GM12865 (cell line): ENCODE data around the gene NMNAT2.
A peak's percentile ranks its signal among the peaks of the same experiment; 100 is the strongest.

ENCODE experiments used
- DNase-seq: peaks from one replicate; pipeline ENCODE4 v3.0.0; 2010; ENCODE audit warnings: low read depth
- H3K4me3 ChIP-seq: 2 replicates; pipeline ENCODE4 v1.5.1; 2011; ENCODE audit warnings: mild to moderate bottlenecking, low read depth, low read length, control low read depth
- CTCF ChIP-seq: IDR thresholded peaks from 2 replicates; pipeline ENCODE4 v1.5.1; 2011; ENCODE audit warnings: low read length, control low read depth, low read depth, inconsistent platforms; ENCODE audit not compliant: insufficient read depth; ENCODE audit errors: missing control alignments

The NMNAT2 gene

GRCh38 chr1:183360473-183360872 lies 57.7 kb downstream of the NMNAT2 start:
- H3K4me3 ChIP-seq, result no peak overlapping the region
- DNase-seq, result no peak
- no peak for TF ChIP-seq CTCF

GRCh38 chr1:183356534-183357182 lies 61.5 kb downstream of the NMNAT2 start:
- no peak for DNase-seq

DNA sequence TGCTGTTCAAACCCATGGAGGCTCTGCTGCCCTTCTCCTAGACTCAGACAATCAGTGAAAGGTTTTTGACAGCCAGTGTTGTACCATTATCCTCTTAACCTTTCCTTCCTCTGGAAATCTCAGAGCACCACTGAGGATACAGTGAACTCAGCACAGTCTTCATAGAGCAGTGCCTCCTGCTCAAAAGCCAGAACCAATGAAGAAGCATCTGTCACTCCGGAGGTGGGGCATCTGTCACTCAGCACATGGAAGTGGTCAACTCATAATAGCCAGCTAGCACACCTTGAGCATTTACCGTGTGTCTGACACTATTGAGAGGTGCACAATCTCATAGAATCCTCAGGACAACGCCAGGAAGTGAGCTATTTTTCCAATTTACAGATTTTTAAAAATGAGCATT lies 62.4 kb downstream of the NMNAT2 start:
- no peak overlapping the region for H3K4me3 ChIP-seq
- no peak for DNase-seq

More at GRCh38 chr1:183356534-183357182, 61.5 kb downstream of the NMNAT2 start:
- H3K4me3 ChIP-seq, result no peak overlapping the region
- no peak for TF ChIP-seq CTCF

DNA sequence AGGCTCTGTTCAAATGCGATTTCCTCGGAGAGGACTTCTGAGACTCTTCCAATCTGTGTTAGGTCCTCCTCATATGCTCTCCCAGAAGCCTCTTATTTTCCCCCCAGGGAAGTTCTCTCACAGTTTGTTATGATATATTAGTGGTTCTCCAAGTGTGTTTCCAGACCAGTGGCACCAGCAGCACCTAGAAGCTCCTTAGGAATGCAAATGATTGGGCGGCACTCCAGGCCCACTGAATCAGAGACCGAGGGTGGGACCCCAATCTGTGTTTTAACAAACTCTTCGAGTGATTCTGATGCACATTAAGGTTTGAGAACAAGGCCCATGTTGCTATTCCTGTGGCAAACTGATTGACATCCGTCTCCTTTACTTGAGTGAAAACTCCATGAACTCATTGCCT lies 63.0 kb downstream of the NMNAT2 start:
- no peak overlapping the region for H3K4me3 ChIP-seq
- no peak for DNase-seq
- TF ChIP-seq CTCF, result no peak

More for the DNA sequence above, 62.4 kb downstream of the NMNAT2 start:
- no peak for TF ChIP-seq CTCF

- no peak for DNase-seq
- no peak overlapping the region for H3K4me3 ChIP-seq
- TF ChIP-seq CTCF, result no peak
Measured at GRCh38 chr1:183353597-183353996, 64.6 kb downstream of the NMNAT2 start.

DNA sequence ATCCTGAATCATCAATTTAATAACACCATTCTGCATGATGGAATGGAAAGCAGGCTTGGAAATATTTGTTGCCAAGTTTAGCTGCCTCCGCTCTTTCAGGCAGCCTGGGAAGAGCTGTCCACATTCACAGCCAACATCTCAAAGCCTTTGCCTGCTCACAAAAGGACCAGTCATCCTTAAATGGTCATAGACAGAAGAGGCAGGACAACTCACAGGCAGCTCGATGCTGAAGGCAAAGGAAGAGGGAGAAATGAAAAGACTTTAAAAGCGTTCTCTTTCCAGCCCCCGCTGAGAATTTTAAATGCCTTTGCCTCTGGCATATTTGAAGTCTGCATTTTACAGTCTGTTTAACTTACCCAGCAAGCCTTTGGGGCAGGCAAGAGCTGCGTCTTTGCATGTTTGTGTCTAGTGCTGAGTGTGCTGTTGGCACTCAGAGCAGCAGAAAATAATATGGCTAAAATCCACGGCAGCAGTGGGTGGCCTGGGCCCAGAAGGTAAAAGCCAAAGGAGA lies 68.9 kb downstream of the NMNAT2 start:
- no peak for TF ChIP-seq CTCF
- no peak for DNase-seq
- H3K4me3 ChIP-seq, result no peak overlapping the region

DNA sequence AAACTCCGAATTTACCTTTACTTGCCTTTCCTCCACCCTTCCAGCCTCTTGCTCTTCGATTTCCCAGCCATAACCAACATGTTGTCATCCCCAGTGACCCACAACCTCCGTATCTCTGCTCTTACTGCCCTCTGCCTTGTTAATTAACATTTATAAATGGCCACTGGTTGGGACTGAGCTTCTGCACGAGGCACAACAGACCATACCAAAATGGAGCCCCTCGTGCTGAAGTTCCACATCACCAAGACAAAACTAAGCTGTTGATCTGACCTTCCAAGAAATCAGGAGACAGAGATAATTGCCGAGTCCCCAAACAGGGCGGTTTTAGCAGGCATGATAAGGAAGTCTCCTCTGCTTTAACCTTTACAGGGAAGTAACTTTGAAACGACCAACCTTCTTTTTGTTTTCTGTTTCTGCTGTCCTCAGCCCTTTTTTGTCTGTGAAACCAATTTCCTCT lies 71.9 kb downstream of the NMNAT2 start:
- no peak overlapping the region for H3K4me3 ChIP-seq
- peak; percentile 11 for DNase-seq
- TF ChIP-seq CTCF, result no peak
